ENCODE data around the gene ARRB1.
"Not testable (repeated sequence)": the region's sequence is repeated elsewhere in the genome, so short reads cannot be mapped to it uniquely, and the experiment has no call there.

Gene ARRB1

DNA sequence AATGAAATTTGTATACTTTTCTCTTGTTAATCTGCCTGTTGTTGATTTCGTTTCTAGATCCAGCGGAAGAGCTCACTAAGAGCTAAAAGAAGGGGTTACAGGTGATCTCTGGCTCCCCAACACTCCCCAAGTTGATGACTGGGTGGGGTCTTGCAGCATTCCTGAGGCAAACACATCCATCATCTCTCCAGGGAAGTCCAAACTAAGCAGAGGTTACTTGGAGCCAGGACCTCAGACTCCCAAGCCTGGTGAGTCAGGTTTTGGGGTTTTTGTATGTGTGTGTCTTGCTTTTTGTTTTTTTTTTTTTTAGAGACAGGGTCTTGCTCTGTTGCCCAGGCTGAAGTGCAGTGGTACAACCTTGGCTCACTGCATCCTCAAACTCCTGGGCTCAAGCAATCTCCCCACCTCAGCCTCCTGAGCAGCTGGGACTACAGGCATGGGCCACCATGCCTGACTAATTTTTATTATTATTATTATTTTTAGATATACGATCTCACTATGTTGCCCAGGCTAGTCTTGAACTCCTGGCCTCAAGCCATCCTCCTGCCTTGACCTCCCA, 36.4 kb upstream of the ARRB1 start:
- no peaks in the 10 kb centered on the region for H3K27me3 ChIP-seq

GRCh38 chr11:75386942-75387630, 35.6 kb upstream of the ARRB1 start:
- Histone ChIP-seq H3K4me2 (no peak overlapping the region), H4K20me1 (no peaks in the 10 kb centered on the region), H3K9me3 (no peaks in the 10 kb centered on the region), H3K27me3 (no peaks in the 10 kb centered on the region), H3K4me1 (peaks cover 25% of the 10 kb centered on the region), H3K36me3 (no peaks in the 10 kb centered on the region), H3K9ac (no peak overlapping the region), H3K27ac (no peak overlapping the region), H3K4me3 (no peak overlapping the region)
- TF ChIP-seq Cebpa-rat (IDR thresholded peaks at IDR 0.05), result no peak

More for the DNA sequence above, 36.4 kb upstream of the ARRB1 start:
- no peak overlapping the region for H3K4me2 ChIP-seq
- TF ChIP-seq Cebpa-rat (IDR thresholded peaks at IDR 0.05), result no peak
- H3K27ac ChIP-seq, result no peak overlapping the region
- H3K9ac ChIP-seq, result no peak overlapping the region
- H3K9me3 ChIP-seq, result no peaks in the 10 kb centered on the region
- no peaks in the 10 kb centered on the region for H4K20me1 ChIP-seq
- no peak overlapping the region for H3K4me3 ChIP-seq
- H3K4me1 ChIP-seq, result peaks cover 25% of the 10 kb centered on the region
- no peaks in the 10 kb centered on the region for H3K36me3 ChIP-seq

DNA sequence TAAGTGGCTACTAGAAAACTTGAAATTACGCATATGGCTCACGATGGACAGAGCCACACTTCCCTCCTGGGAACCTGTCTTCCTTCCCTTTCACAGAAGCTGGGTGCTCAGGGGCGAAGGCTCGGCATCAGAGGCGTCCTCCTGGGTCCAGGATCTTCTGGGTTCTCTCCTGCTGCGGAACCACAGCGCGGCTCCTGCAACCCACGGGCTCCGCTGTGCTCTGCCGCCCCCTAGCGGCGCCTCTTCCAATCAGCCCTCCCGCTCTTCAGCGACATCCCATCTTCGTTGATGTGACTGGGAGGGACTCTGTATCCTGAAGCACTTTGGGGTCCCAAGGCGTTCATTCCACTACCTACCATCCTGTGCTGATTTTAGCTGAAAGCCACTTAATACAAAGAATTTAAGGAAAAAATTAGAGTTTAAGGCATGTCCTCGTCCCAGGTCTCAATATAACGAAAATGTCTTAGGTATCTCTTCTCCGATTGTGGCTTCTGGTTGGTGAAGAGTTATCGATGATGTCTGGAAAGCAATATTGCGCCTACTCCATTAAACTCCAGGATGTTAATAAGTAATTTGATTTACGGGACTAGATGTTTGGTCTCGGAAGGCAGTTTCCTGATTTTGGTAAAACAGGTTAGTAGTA, 33.1 kb upstream of the ARRB1 start:
- Histone ChIP-seq H3K4me2 (peak overlapping the region; percentile 63), H3K36me3 (no peaks in the 10 kb centered on the region), H3K9me3 (no peaks in the 10 kb centered on the region), H3K4me1 (peaks cover 37% of the 10 kb centered on the region), H3K4me3 (no peak overlapping the region), H3K27ac (no peak overlapping the region), H4K20me1 (no peaks in the 10 kb centered on the region), H3K27me3 (no peaks in the 10 kb centered on the region), H3K9ac (no peak overlapping the region)
- no peak for TF ChIP-seq Cebpa-rat (IDR thresholded peaks at IDR 0.05)

GRCh38 chr11:75383246-75383645, 31.8 kb upstream of the ARRB1 start:
- H3K9me3 ChIP-seq, result no peaks in the 10 kb centered on the region
- H4K20me1 ChIP-seq, result no peaks in the 10 kb centered on the region
- H3K4me2 ChIP-seq, result peak overlapping the region; percentile 63
- peak overlapping the region; percentile 47 for H3K9ac ChIP-seq
- TF ChIP-seq Cebpa-rat (IDR thresholded peaks at IDR 0.05), result no peak
- no peak overlapping the region for H3K4me3 ChIP-seq
- no peaks in the 10 kb centered on the region for H3K27me3 ChIP-seq
- peaks cover 32% of the 10 kb centered on the region for H3K4me1 ChIP-seq
- H3K27ac ChIP-seq, result peak overlapping the region; percentile 60
- H3K36me3 ChIP-seq, result no peaks in the 10 kb centered on the region

DNA sequence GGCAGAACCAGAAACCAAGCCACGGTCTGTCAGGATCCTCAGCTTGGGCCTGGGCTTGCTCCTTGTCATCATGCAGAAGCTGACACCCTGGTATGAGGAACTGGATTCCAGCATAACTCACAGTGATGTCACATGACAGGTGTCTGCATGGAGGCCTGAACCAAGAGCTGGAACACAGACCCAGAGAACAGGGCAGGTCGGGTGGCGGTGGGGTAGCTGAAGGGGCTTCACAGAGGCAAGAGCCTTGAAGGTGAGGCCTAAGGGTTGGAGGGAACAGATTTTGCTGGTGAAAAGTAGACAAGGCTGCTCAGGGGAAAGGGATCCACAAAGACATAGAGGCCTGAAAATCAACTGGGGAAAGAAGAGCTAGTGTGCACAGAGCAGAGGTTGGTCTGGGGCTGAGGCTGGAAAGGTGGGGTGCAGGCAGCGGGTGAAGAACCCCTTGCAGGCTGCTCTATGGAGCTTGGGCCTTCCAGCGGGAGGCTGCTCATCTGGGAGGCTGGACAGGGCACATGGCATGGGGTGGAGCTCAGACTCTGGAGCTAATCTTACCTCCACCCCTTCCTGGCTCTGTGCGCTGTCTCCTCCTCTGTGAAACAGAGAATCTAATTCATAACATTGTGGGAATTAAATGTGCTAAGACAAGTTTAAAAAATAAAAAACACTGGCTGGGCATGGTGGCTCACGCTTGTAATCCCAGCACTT, 29.4 kb upstream of the ARRB1 start:
- Histone ChIP-seq H3K4me1 (peaks cover 32% of the 10 kb centered on the region), H3K9me3 (no peaks in the 10 kb centered on the region), H3K27me3 (no peaks in the 10 kb centered on the region), H3K27ac (peak overlapping the region; percentile 46; the same call in 1 of the 2 replicates), H3K36me3 (no peaks in the 10 kb centered on the region), H3K4me2 (0 out of 2 replicates have a peak overlapping the region, but pooled peaks have one; percentile 3), H4K20me1 (no peaks in the 10 kb centered on the region), H3K4me3 (no peak overlapping the region), H3K9ac (0 out of 2 replicates have a peak overlapping the region, but pooled peaks have one; percentile 19)
- TF ChIP-seq Cebpa-rat (IDR thresholded peaks at IDR 0.05), result no peak

GRCh38 chr11:75380245-75380644, 28.8 kb upstream of the ARRB1 start:
- Histone ChIP-seq H3K9me3 (no peaks in the 10 kb centered on the region), H3K27ac (no peak overlapping the region), H3K36me3 (no peaks in the 10 kb centered on the region), H3K4me2 (no peak overlapping the region), H3K4me1 (peaks cover 32% of the 10 kb centered on the region), H3K27me3 (no peaks in the 10 kb centered on the region), H3K9ac (no peak overlapping the region), H4K20me1 (no peaks in the 10 kb centered on the region), H3K4me3 (no peak overlapping the region)
- TF ChIP-seq Cebpa-rat (IDR thresholded peaks at IDR 0.05), result no peak

DNA sequence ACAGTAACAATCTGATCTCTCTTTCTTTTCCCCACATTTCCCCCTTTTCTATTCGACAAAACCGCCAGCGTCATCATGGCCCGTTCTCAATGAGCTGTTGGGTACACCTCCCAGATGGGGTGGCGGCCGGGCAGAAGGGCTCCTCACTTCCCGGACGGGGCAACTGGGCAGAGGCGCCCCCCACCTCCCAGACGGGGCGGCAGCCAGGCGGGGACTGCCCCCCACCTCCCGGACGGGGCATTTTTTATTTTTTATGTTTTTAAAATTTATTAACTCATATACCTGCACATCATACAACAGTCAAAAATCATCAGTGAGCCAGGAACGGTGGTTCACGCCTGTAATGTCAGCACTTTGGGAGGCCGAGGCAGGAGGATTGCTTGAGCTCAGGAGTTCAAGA, 27.3 kb upstream of the ARRB1 start:
- not testable (repeated sequence) for H3K4me3 ChIP-seq, H3K27me3 ChIP-seq, H3K4me2 ChIP-seq, H3K9me3 ChIP-seq, H3K27ac ChIP-seq, H4K20me1 ChIP-seq, H3K36me3 ChIP-seq, H3K9ac ChIP-seq
- peaks cover 20% of the 10 kb centered on the region for H3K4me1 ChIP-seq

GRCh38 chr11:75376175-75376574, 24.7 kb upstream of the ARRB1 start:
- TF ChIP-seq Cebpa-rat (IDR thresholded peaks at IDR 0.05), result no peak
- Histone ChIP-seq H4K20me1 (no peaks in the 10 kb centered on the region), H3K4me2 (no peak overlapping the region), H3K4me3 (no peak overlapping the region), H3K27me3 (no peaks in the 10 kb centered on the region), H3K4me1 (peaks cover 8% of the 10 kb centered on the region), H3K36me3 (no peaks in the 10 kb centered on the region), H3K9me3 (no peaks in the 10 kb centered on the region), H3K27ac (no peak overlapping the region), H3K9ac (no peak overlapping the region)

DNA sequence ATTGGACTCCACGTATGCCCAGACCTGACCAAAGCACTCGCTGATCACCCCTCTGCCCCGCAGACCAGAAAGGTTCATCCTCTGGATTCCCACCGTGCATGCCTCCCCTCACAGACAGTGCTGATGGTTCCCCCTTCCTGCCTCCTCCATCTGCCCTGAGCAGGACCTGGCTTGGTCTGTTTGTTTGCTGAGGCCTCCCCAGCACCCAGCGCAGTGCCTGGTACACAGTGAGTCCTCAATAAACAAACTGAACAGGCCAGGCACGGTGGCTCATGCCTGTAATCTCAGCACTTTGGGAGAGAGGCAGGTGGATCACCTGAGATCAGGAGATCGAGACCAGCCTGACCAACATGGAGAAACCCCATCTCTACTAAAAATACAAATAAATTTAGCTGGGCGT, 24.2 kb upstream of the ARRB1 start:
- Histone ChIP-seq H3K9me3 (no peaks in the 10 kb centered on the region), H3K27me3 (no peaks in the 10 kb centered on the region), H3K9ac (no peak overlapping the region), H3K27ac (no peak overlapping the region), H4K20me1 (no peaks in the 10 kb centered on the region), H3K4me1 (peaks cover 2% of the 10 kb centered on the region), H3K36me3 (no peaks in the 10 kb centered on the region), H3K4me2 (no peak overlapping the region), H3K4me3 (no peak overlapping the region)
- TF ChIP-seq Cebpa-rat (IDR thresholded peaks at IDR 0.05), result no peak

DNA sequence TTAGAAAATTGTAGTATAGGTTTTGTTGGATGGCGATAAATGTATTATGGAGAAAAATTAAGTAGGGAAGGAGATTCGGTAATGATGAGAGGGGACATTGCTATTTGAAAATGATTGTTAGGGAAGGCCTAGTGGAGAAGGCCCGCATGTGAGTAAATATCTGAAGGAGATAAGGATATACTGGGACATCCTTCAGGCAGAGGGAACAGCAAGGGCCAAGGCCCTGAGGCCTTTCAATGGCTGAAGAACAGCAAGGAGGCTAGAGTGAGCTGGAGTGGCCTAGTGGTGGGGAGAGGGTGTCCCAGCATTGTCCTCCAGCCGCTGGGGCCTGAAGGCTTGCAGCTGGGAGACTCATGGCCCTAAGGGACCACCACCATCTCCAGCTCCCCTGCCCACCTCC, 23.2 kb upstream of the ARRB1 start:
- no peak for TF ChIP-seq Cebpa-rat (IDR thresholded peaks at IDR 0.05)
- H3K36me3 ChIP-seq, result no peaks in the 10 kb centered on the region
- H3K4me2 ChIP-seq, result no peak overlapping the region
- no peaks in the 10 kb centered on the region for H4K20me1 ChIP-seq
- peaks cover 8% of the 10 kb centered on the region for H3K4me1 ChIP-seq
- H3K9me3 ChIP-seq, result no peaks in the 10 kb centered on the region
- no peak overlapping the region for H3K27ac ChIP-seq
- H3K4me3 ChIP-seq, result no peak overlapping the region
- H3K27me3 ChIP-seq, result no peaks in the 10 kb centered on the region
- H3K9ac ChIP-seq, result no peak overlapping the region

All from BLaER1 (cell line).